ENCODE results near the gene EPC2.
A peak's percentile ranks its signal among the peaks of the same experiment; 100 is the strongest.
"Not testable (repeated sequence)": the region's sequence is repeated elsewhere in the genome, so short reads cannot be mapped to it uniquely, and the experiment has no call there.

Gene EPC2

DNA sequence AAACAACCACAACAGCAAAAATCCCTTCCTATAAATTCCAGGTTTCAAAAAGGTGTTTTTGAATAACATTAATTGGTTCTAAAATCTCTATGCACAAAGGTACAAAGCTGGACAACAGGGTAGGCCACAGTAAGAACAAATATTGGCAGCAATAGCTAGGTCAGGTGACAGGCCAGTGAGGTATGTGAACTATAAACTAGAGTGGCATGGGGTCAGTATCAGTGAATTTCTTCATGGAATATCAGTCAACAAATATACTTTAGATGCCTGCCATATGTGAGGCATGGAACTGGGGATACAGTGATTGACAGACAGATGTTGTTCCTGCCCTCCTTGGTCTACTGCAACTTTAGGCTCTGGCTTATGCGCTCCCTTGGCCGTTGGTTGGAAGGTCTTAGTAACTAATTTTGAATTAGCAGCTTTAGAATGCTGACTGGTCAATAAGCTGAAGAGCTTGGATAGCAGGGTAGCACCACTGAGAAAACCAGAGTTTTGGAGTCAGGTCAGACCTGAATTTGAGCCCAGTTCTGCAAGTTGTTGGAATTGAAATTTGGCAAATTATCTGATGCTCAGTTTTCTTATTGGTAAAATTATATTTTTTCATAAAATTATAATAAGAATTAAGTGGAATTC is 2.3 kb upstream of the EPC2 start:
- no peaks in the 10 kb centered on the region for H3K9me3 ChIP-seq (ENCODE audit: control insufficient read depth, low read length)
- H3K27ac ChIP-seq (ENCODE audit: low read depth, low read length, severe bottlenecking) = no peak overlapping the region
- H3K36me3 ChIP-seq (ENCODE audit: control insufficient read depth, insufficient read depth, low read length) = no peaks in the 10 kb centered on the region
- no peak overlapping the region for H3K4me3 ChIP-seq (ENCODE audit: extremely low read depth, insufficient read depth, low read length, poor library complexity, severe bottlenecking)
- WGBS, 2 experiments (ENCODE audit: insufficient coverage in 2 of 2) = 94 to 100% methylated on average over 2 of the region's 2 CpGs
- peaks cover 9% of the 10 kb centered on the region for H3K4me1 ChIP-seq (ENCODE audit: control insufficient read depth, insufficient read depth, low read length, poor library complexity, severe bottlenecking)

DNA sequence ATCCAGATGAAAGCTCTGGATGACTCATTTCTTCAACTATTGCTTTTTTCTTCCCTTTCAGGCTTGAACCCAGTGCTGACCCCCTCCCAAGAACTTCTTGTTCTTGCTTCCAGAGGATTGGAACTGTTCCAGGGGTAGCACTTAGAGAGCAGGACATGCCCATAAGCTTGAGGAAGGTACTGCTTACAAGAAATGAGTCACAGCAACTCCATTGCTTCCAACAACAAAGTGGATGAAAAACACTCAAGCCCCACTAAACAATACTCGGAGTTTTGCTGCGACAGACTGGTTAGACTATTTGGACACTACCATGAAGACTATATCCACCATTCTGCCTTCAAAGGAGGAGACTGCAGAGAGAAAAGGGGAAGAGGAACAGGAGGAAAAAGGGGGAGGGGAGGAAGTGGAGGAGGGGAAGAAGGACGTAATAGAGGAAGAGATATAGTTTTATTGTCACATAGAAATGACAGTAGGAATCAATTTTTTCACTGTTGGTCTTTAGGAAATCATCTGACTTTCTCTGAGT is 1.6 kb upstream of the EPC2 start:
- Histone ChIP-seq H3K4me3 (ENCODE audit: extremely low read depth, insufficient read depth, low read length, poor library complexity, severe bottlenecking) (no peak overlapping the region), H3K27ac (ENCODE audit: low read depth, low read length, severe bottlenecking) (no peak overlapping the region), H3K36me3 (ENCODE audit: control insufficient read depth, insufficient read depth, low read length) (no peaks in the 10 kb centered on the region), H3K4me1 (ENCODE audit: control insufficient read depth, insufficient read depth, low read length, poor library complexity, severe bottlenecking) (peaks cover 9% of the 10 kb centered on the region), H3K9me3 (ENCODE audit: control insufficient read depth, low read length) (no peaks in the 10 kb centered on the region)
- 50 to 67% methylated on average over 1 of the region's 3 CpGs for WGBS, 2 experiments (ENCODE audit: insufficient coverage in 2 of 2)

DNA sequence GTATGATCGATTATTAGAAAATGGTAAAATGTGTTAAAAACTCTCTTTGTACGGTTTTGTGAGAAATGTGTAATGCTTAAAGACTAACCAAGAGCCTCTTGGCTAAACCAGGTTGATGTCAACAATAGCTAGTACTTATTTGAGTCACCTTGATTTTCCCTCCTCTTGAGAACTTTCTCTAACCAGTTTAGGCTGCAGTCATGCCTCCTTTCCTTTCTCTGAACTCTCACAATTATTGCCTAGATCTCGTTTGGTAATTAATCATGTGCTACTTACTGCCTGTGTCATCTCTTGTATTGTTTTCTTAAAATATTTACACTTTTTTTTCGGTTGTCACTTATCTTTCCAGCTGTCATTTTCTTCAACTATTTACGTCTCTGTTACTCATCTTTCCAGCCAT is 1.1 kb upstream of the EPC2 start:
- H3K4me1 ChIP-seq (ENCODE audit: control insufficient read depth, insufficient read depth, low read length, poor library complexity, severe bottlenecking) = peaks cover 9% of the 10 kb centered on the region
- no peak overlapping the region for H3K27ac ChIP-seq (ENCODE audit: low read depth, low read length, severe bottlenecking)
- no peaks in the 10 kb centered on the region for H3K9me3 ChIP-seq (ENCODE audit: control insufficient read depth, low read length)
- peak overlapping the region; percentile 96 for H3K4me3 ChIP-seq (ENCODE audit: extremely low read depth, insufficient read depth, low read length, poor library complexity, severe bottlenecking)
- WGBS, 2 experiments (ENCODE audit: insufficient coverage in 2 of 2) = 64 to 70% methylated on average over 4 to 5 of the region's 5 CpGs
- no peaks in the 10 kb centered on the region for H3K36me3 ChIP-seq (ENCODE audit: control insufficient read depth, insufficient read depth, low read length)

DNA sequence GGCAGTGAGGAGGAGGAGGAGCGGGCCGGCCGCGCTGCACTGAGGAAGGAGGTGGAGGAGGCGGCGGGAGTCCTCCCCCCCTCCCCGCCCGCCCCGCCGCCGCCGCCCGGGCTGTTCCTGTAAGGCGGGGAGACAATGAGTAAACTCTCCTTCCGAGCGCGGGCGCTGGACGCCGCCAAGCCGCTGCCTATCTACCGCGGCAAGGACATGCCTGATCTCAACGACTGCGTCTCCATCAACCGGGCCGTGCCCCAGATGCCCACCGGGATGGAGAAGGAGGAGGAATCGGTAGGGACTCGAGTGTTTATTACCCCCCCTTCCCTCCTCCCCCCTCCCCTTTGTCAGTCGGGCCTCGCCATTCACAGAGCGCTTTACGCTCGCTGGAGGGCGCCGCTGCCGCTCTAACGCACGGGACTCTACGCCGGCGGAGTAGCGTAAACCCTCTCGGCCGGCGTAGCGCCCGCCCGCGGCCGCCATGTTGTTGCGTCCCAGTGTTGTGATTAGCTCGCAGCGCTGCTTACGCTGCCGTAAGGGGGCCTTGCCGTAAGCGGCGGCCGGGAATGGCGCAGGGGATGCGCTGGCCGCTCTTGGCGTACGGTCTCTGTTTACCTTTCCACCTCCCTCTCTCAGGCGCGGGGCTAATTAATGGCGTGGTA is 460 bp downstream of the EPC2 start:
- Histone ChIP-seq H3K4me3 (ENCODE audit: extremely low read depth, insufficient read depth, low read length, poor library complexity, severe bottlenecking) (peak overlapping the region; percentile 96), H3K36me3 (ENCODE audit: control insufficient read depth, insufficient read depth, low read length) (no peaks in the 10 kb centered on the region)
- WGBS, 2 experiments (ENCODE audit: insufficient coverage in 2 of 2) = 0% methylated on average over 31 to 43 of the region's 69 CpGs

DNA sequence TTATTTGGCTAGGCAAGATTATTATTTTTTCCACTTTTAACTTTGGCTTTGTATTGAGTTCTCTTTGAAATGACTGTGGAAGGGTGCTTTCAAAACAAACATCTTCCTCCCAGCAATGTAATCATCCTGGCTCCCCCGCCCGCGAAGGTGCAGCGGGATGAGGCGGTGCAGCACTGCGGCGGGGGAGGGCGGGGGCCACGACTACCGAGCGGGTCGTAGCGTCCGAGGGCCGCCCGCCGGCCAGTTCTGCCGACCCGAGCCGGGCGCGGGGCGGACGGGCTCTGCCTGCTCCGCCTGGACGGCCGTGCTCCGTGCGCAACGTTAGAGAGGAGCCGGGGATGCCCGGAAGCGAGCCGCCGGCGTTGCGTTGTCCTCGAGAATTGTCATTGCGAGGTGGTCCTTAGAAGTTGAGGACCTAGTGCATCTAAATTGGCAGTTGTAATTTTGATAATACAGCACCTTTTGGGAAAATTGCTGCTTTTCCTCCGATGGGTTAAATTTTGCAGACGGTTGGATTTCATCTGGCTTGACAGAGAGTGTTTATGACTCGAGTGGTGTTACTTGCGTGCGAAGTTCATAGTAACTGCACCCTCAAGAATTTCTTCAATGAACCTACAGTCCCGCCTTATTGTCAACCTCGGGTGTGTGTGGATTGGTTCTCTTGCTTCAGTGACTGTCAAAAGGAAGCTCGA is 1.1 kb downstream of the EPC2 start:
- Histone ChIP-seq H3K4me1 (ENCODE audit: control insufficient read depth, insufficient read depth, low read length, poor library complexity, severe bottlenecking) (peaks cover 9% of the 10 kb centered on the region), H3K4me3 (ENCODE audit: extremely low read depth, insufficient read depth, low read length, poor library complexity, severe bottlenecking) (peak overlapping the region; percentile 96), H3K9me3 (ENCODE audit: control insufficient read depth, low read length) (no peaks in the 10 kb centered on the region), H3K36me3 (ENCODE audit: control insufficient read depth, insufficient read depth, low read length) (no peaks in the 10 kb centered on the region), H3K27ac (ENCODE audit: low read depth, low read length, severe bottlenecking) (peak overlapping the region; percentile 98)
- 1% methylated on average over 27 to 39 of the region's 47 CpGs for WGBS, 2 experiments (ENCODE audit: insufficient coverage in 2 of 2)

More for the DNA sequence above, 460 bp downstream of the EPC2 start:
- Histone ChIP-seq H3K9me3 (ENCODE audit: control insufficient read depth, low read length) (no peaks in the 10 kb centered on the region), H3K4me1 (ENCODE audit: control insufficient read depth, insufficient read depth, low read length, poor library complexity, severe bottlenecking) (peaks cover 9% of the 10 kb centered on the region), H3K27ac (ENCODE audit: low read depth, low read length, severe bottlenecking) (peak overlapping the region; percentile 98)

DNA sequence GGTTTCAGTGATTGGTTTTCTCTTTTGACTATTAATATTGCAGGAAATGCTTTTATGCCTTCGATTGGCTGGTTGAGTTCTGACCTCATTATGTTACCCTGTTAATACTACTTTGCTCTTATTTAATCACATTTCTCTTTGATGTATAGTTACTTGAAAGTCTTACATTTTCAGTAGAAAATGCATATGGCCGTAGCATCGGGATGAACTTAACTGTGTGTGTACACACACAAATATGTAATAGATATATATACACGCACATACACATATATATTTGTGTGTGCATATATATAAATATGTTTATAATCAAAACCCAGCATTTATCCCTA is 1.6 kb downstream of the EPC2 start:
- Histone ChIP-seq H3K27ac (ENCODE audit: low read depth, low read length, severe bottlenecking) (peak overlapping the region; percentile 98), H3K4me3 (ENCODE audit: extremely low read depth, insufficient read depth, low read length, poor library complexity, severe bottlenecking) (peak overlapping the region; percentile 96), H3K4me1 (ENCODE audit: control insufficient read depth, insufficient read depth, low read length, poor library complexity, severe bottlenecking) (peaks cover 9% of the 10 kb centered on the region), H3K9me3 (ENCODE audit: control insufficient read depth, low read length) (no peaks in the 10 kb centered on the region), H3K36me3 (ENCODE audit: control insufficient read depth, insufficient read depth, low read length) (no peaks in the 10 kb centered on the region)
- whole genome bisulfite sequencing, 2 experiments (ENCODE audit: insufficient coverage in 2 of 2) = no CpG with 5 or more reads among the region's 4 CpGs

DNA sequence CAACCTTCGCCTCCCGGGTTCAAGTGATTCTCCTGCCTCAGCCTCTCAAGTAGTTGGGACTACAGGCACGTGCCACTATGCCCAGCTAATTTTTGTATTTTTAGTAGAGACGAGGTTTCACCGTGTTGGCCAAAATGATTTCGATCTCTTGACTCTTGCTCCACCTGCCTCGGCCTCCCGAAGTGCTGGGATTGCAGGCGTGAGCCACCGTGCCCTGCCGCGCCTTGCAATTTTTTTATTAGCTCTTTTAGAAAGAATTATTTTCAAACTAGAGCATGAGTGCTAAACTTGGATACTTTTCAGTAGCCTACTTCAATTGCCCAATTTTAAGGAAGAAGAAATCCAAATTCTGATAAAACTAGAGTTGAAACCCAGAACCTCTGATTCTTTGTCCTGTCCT is 3.2 kb downstream of the EPC2 start:
- H3K27ac ChIP-seq (ENCODE audit: low read depth, low read length, severe bottlenecking); H3K4me3 ChIP-seq (ENCODE audit: extremely low read depth, insufficient read depth, low read length, poor library complexity, severe bottlenecking); H3K9me3 ChIP-seq (ENCODE audit: control insufficient read depth, low read length); H3K36me3 ChIP-seq (ENCODE audit: control insufficient read depth, insufficient read depth, low read length): not testable (repeated sequence)
- peaks cover 12% of the 10 kb centered on the region for H3K4me1 ChIP-seq (ENCODE audit: control insufficient read depth, insufficient read depth, low read length, poor library complexity, severe bottlenecking)
- 80 to 95% methylated on average over 6 to 9 of the region's 12 CpGs for WGBS, 2 experiments (ENCODE audit: insufficient coverage in 2 of 2)

DNA sequence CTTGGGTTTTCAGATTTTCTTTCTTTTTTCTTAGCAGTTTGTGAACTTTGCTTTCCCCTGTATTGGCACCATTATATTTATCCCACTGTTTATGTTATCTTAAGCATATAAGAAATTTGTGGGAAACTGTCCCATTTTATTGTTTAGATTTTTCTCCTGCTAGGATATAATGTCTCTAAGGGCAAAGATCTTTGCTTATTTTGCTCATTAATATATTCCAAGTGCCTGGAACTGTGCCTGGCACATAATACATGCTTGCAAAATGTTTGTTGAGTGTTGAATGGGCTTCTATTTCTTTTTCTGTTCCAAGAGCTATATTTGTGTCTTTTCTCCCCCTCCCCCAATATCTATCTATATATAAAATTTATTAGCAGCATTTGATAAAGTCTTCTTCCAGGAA is 5.4 kb downstream of the EPC2 start:
- no peaks in the 10 kb centered on the region for H3K36me3 ChIP-seq (ENCODE audit: control insufficient read depth, insufficient read depth, low read length)

DNA sequence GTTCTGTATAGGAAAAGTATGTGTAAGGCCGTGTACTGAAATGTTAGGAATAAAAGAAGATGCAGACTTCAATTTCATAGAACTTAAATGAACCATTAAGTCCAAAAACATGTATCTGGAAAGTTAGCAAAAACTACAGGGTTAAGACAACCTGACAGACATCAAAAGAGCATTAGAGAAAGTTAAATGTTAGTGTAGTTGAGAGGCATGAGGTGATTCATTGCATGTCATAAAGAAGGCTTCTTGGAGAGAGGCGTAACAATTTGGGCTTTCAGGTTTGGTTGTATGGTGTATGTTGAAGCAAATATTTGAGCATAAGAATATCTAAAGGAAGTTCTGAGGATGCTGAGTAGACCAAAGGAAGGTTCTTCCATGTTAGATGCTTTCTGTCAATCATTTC is 6.3 kb downstream of the EPC2 start:
- H3K9me3 ChIP-seq (ENCODE audit: control insufficient read depth, low read length) = no peaks in the 10 kb centered on the region
- H3K4me1 ChIP-seq (ENCODE audit: control insufficient read depth, insufficient read depth, low read length, poor library complexity, severe bottlenecking) = peaks cover 6% of the 10 kb centered on the region
- no peak overlapping the region for H3K27ac ChIP-seq (ENCODE audit: low read depth, low read length, severe bottlenecking)
- 100% methylated on average over 1 of the region's 2 CpGs for WGBS, 2 experiments (ENCODE audit: insufficient coverage in 2 of 2)
- H3K4me3 ChIP-seq (ENCODE audit: extremely low read depth, insufficient read depth, low read length, poor library complexity, severe bottlenecking) = no peak overlapping the region
- H3K36me3 ChIP-seq (ENCODE audit: control insufficient read depth, insufficient read depth, low read length) = no peaks in the 10 kb centered on the region

More for the DNA sequence above, 5.4 kb downstream of the EPC2 start:
- Histone ChIP-seq H3K9me3 (ENCODE audit: control insufficient read depth, low read length) (no peaks in the 10 kb centered on the region), H3K4me3 (ENCODE audit: extremely low read depth, insufficient read depth, low read length, poor library complexity, severe bottlenecking) (no peak overlapping the region), H3K27ac (ENCODE audit: low read depth, low read length, severe bottlenecking) (no peak overlapping the region), H3K4me1 (ENCODE audit: control insufficient read depth, insufficient read depth, low read length, poor library complexity, severe bottlenecking) (peaks cover 6% of the 10 kb centered on the region)

DNA sequence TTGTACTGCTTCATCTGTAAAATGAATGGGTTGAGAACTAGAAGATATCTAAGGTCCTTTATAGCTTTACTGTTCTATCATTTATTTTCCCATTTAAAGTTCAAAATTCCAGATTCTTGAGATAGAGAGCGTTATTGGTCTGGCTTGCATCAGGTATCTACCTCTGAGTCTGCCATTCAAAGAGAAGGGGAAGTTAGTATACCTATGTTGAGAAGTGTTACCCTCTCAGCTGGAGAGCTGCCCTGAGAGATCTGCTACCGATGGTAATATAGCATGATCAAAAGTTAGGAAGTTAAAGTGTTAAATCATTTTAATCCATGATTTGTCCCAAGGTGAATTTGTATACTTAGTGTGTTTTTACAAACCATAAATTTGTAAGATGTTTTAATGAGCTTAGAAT is 7.4 kb downstream of the EPC2 start:
- no peaks in the 10 kb centered on the region for H3K36me3 ChIP-seq (ENCODE audit: control insufficient read depth, insufficient read depth, low read length)
- no peak overlapping the region for H3K4me3 ChIP-seq (ENCODE audit: extremely low read depth, insufficient read depth, low read length, poor library complexity, severe bottlenecking)
- H3K27ac ChIP-seq (ENCODE audit: low read depth, low read length, severe bottlenecking) = no peak overlapping the region
- peaks cover 6% of the 10 kb centered on the region for H3K4me1 ChIP-seq (ENCODE audit: control insufficient read depth, insufficient read depth, low read length, poor library complexity, severe bottlenecking)
- WGBS, 2 experiments (ENCODE audit: insufficient coverage in 2 of 2) = 83% methylated on average over 1 of the region's 2 CpGs; no CpG with 5 or more reads in 1 of the 2 experiments
- no peaks in the 10 kb centered on the region for H3K9me3 ChIP-seq (ENCODE audit: control insufficient read depth, low read length)

DNA sequence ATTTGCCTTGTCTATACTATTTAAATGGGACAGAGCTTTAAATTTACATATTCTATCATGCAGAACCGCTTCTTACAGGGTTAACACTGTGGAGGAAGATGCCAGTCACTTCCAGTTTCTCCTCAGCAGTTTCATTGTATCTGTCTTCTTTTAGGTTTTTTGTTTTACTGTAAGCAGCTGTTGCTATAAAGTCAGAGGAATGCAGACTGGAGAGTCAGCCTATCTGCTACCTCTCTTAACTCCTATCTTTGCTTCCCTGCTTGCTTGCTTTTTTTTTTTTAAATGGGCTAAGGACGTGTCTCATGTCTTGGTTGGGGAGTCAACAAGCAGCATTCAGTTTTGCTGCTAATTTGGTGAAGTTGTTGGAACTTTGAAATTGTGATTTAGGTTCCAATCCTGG is 8.9 kb downstream of the EPC2 start:
- Histone ChIP-seq H3K4me3 (ENCODE audit: extremely low read depth, insufficient read depth, low read length, poor library complexity, severe bottlenecking) (no peak overlapping the region), H3K36me3 (ENCODE audit: control insufficient read depth, insufficient read depth, low read length) (no peaks in the 10 kb centered on the region), H3K4me1 (ENCODE audit: control insufficient read depth, insufficient read depth, low read length, poor library complexity, severe bottlenecking) (peaks cover 6% of the 10 kb centered on the region), H3K27ac (ENCODE audit: low read depth, low read length, severe bottlenecking) (peak overlapping the region; percentile 26), H3K9me3 (ENCODE audit: control insufficient read depth, low read length) (no peaks in the 10 kb centered on the region)
- WGBS, 2 experiments (ENCODE audit: insufficient coverage in 2 of 2) = no CpG with 5 or more reads among the region's 2 CpGs

Measured in mesodermal cell (in vitro differentiated cells).